ENCODE data around the gene LBHD1.
"Not testable (repeated sequence)": the region's sequence is repeated elsewhere in the genome, so short reads cannot be mapped to it uniquely, and the experiment has no call there.

The LBHD1 gene

GRCh38 chr11:62671608-62672389 lies at the start of gene LBHD1, which contains the start of gene UQCC3:
Gene LBHD1 (minus strand): TSS chr11:62672267. CDS start chr11:62670031, 2,236 bp downstream.
Gene UQCC3 (plus strand): TSS chr11:62671673. CDS start chr11:62671746, 73 bp downstream.
- peak; percentile 83 for DNase-seq

GRCh38 chr11:62719302-62719978 lies 47.4 kb upstream of the LBHD1 start:
- no peak for DNase-seq

GRCh38 chr11:62716816-62717215 lies 44.7 kb upstream of the LBHD1 start:
- DNase-seq: no peak

DNA sequence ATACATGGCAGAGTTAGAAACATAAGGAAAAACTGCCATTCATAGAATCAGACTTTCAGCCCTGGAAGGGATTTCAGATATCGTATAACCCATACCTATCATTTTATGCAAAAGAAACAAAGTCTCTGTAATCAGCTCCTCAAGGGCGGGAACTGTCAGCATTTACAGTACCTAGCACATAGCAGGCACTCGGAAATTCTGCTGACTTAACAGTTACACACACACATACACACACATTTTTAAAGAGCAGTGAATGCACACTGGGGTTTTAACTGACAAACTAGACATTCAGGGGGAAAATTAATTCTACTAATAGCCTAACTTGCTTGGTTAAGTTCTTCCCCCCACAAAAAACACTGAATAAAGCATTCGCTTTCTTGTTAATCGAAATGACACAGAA lies 44.1 kb upstream of the LBHD1 start:
- no peak for DNase-seq

DNA sequence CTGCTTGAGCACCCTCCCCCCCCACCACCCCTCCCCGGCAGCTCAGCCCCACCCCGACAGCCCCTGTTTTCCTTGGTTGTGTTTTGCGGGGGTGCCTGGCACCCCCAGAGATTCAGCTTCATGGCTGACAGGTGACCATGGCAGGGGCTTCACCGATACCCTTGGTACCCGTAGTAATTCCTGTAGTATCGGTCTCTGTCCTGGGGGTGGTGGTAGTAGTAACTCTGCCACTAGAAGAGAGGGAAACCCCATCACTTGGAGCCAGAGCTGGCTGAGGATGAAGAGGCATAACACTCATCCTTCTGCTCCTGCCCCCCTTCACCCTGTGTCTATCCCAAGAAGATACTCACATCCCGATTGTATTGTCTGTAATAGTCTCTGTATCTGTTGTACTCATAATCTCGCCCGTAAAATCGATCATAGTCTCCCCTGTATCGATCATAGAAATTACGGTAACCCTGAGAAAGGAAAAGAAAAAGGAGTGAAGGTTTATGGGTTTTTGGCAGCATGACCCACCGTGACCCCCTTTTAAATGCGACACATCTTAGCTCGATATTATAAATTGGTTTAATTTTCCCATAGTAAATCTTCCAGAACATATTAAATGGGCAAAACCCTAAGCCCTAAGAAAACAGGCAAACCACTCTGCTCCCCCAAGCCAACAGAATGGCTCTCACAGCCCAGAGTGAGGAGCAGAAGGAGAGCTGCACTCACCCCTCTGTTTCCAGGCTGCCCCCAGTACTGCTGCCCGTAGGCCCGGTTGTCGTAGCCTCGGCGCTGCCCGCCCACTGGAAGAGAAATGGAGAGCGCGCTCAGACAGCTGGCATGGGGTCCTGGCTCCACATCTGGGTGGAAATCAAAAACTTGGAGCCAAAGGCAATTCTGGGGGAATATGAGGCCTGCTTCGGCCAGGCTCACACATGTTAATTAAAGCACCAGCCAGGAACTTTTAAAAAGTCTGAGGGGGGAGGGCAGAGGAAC lies 43.4 kb upstream of the LBHD1 start:
- DNase-seq: no peak

- DNase-seq: no peak
Observed at GRCh38 chr11:62713343-62713742, 41.3 kb upstream of the LBHD1 start.

GRCh38 chr11:62712861-62713260 lies 40.8 kb upstream of the LBHD1 start:
- no peak for DNase-seq

DNA sequence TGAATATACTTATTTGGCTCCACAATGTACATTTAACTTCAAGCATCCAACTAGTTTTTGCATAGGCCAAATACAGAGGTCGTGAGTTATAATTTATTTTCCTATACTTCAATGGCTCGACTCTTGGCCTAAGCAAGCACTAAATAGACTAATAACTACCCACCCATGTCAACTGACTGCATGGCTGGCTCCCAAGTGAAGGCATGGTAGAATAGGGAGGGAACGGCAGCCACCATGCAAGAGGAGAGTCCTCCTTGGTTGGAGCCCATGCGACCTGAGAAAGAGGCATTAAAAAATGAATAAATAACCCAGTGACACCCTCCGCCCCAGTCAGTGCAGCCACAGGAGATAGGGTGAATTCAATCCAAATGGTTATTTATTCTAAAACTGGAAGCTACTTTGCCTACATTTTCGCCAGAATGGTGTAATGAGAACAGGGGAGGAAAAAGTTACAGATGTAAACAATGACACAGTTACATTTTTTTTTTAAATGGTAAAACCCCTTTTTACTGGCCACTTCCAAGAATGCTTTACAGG lies 40.3 kb upstream of the LBHD1 start:
- DNase-seq: no peak

- no peak for DNase-seq
Observed at GRCh38 chr11:62710001-62710345, 37.9 kb upstream of the LBHD1 start.

DNA sequence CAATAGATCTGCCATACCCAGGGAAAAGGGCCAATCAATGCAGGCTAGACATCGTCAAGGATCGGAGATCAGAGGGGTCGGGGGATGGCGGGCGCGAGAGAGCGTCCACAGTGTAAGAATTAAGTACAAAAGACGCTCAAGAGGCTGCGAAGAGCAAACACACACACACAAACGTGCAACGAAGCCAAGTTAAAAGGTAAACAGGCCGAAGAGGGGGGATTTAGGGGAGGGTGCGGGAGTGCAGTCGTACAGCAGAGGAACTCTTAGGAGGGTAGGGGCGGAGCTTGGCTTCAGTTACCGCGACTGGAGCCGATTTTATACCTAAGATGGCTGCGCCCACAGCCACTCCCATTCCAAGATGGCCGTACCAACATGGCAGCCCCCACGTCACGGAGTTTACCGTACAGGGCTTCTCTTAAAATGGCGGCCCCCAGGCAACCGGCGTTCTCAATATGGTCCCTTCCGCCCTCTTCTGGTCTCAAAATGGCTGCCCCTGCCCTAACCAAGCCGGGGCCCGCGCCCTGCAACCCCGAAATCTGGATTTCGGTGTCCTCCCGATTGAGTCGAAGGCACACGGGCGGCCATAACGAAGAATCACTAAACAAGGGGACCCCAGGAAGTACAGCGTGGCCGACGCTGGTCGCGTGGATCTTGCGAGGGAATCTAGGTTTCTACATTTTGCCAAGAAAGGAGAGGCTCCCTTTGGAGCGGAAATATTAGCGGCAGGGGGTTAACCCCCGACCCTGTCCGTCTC lies 37.4 kb upstream of the LBHD1 start:
- DNase-seq: peak; percentile 98

DNA sequence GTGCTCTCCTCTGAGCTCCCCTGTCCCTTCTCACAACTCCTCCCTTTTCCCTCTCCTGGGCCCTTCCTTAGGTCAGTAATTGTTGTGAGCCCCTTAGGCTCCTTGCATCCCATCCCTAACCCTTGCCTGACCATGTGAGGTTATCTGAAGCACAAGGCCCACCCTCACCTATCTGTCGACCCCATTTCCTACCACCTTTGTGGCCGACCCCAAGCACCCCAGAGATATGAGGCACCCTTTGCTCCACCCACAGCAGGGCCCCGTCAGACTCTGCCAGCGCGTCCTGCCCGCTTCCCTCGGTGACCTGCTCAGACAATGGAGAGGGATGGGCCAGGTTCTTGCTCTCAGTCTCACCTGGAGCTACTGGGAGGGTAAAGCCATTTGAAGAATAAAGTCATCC lies 36.7 kb upstream of the LBHD1 start:
- DNase-seq: peak; percentile 59

DNA sequence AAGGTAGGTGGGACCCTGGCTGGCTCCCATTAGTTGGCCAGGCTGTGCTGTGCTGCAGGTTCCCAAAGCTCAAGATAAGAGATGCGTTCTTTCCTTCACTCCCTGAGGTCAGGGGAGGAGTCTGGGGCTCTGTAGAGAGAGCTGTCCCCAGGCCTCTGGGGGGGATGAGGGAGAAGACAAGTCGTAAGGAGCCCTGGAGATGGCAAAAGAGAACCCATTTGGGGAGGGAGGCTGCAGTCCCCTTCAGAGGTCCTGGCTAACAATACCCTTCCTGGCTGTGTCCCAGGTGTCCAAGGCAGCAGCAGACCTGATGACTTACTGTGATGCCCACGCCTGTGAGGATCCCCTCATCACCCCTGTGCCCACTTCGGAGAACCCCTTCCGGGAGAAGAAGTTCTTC lies 36.3 kb upstream of the LBHD1 start:
- no peak for DNase-seq

GRCh38 chr11:62707277-62707861 lies 35.3 kb upstream of the LBHD1 start, which contains the start of the genes BSCL2 and GNG3:
Gene BSCL2 (minus strand): TSS chr11:62707424. CDS start chr11:62707195, 229 bp downstream.
Gene GNG3 (plus strand): TSS chr11:62707676. CDS start chr11:62708296, 620 bp downstream.
- no peak for DNase-seq

DNA sequence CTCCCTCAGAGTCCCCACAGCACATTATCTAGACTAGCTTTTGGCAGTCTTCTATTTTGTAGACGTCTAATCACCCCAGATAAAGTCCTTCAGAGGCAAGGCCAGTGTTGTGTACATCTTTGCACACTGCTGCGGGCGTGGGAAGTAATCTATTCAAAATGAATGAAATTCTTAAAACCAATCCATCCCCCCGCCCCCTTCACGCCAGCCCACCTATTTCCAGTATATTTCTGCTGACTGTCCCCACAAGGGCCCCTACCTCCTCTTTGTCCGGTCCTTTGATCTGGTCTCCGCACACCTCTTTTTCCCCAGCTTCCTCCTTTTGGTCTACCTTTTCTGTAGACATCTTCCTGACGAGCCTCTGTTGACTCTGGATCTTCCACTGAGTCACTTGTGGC lies 34.8 kb upstream of the LBHD1 start:
- no peak for DNase-seq

DNA sequence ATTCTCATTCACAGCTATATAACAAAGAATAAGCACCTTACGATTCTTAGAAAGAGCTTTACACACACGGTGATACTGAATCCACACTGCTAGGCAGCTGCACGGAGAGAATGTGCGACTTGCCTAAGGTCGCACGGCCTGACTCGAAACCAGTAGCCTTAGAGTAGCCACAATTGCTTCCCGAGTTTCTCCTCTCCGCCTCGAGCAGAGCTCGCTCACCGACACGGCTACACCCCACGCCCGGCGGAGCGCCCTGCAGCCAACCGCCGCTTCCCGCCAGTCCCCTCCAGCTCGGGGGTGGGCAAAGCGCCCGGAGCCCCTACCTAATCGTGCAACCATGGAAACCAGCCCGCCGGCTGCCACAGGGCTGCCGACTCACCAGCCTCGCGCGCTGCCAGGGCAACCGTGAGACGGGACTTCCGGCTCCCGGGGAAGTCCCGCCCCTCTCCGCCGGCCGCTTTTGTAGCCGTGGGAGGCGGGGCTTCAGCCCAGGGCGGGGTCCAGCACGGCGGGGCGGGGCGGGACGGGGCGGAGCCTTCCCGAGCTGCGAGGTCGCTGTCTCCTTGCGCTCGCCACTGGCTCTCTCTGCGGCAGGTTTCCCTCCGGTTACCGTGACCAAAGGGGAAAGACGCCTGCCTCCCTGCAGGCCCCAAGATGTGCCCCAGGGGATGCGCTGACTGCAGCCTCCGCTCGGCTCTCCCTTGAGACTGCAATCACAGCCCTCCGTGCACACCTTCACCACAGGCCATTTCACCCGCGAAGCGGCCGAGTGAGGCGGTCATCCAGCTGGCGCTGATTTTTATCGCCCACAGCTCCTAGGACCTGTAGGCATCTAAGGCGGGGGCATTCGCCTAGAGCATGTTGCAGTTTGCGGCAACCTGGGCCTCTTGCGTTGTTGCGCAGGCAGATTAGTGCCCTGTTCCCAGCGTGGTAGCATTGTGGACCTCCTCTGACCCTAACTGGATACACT lies 34.1 kb upstream of the LBHD1 start:
- DNase-seq: peak; percentile 94

DNA sequence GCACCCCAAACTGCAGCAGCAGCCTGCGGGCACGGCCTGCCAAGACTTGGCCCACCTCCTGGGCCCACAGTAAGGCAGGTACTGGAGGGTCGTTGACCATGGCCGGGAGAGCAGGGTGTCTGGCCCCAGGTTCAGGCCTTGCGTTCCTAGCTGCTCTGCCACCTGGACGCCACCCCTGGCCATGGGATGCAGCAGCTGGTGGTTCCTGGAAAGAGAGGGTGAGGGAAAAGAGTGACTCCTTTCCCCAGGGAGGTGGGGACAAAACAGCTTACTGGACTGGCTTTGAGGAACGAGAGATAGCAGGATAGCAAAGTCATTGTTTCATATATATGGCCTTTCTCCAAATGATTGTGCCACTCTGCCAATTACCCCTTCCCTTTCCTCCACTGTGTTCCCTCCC lies 33.3 kb upstream of the LBHD1 start:
- no peak for DNase-seq

- DNase-seq: not testable (repeated sequence)
Observed at GRCh38 chr11:62703921-62704320, 31.9 kb upstream of the LBHD1 start.

- no peak for DNase-seq
Observed at GRCh38 chr11:62702246-62702645, 30.2 kb upstream of the LBHD1 start.

DNA sequence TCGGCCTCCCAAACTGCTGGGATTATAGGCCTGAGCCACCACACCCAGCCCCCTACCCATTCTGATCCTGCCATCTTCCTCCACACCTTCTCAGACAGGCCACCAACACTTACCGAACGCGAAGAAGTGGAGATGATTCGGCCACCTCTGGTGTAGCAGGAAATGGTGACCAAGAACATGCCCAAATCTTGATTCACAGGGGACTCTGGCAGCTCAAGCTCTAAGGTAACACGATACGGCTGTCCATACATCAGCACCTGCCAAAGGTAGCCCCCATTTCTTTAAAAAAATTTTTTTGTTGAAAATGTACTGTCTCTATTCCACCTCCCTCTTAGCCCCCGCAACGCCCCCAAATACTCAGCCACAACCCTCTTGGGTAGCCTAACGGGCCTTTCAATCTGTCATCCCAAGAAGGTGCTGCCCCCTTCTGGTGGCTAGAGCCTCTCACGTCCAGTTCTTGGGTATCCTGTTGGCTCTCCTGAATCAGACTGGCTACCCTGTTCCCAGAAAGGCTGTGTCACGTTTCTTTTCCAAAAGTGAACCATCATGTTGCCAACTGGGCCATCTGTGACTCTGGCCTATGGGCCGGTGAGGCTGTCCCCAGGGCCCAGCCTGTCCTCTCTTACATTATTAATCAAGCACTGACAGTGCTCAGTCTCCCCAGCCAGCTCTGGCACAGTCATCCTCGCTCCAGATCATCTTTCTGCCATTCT lies 22.5 kb upstream of the LBHD1 start:
- DNase-seq: peak; percentile 84

DNA sequence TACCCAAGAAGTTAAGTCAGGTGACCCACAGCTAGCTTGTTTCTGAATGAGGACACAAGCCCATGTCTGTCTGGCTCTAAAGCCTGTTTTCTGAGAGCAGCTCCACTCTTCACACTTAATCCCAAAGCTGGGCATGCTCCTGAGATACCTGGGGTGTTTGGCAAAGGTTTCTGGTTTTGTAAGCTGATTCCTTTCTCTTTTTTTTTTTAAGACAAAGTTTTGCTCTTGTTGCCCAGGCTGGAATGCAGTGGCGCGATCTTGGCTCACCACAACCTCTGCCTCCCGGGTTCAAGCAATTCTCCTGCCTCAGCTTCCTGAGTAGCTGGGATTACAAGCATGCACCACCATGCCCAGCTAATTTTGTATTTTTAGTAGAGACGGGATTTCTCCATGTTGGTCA lies 21.6 kb upstream of the LBHD1 start:
- DNase-seq: not testable (repeated sequence)
